H1 (cell line): ENCODE measurements around the gene VWCE. TPM values are rescaled to one million over a fixed set of nuclear protein-coding genes. Genes with fewer than 3 reads are reported as not detected.
"Not testable (repeated sequence)": the region's sequence is repeated elsewhere in the genome, so short reads cannot be mapped to it uniquely, and the experiment has no call there.

Experiments used
- CTCF ChIA-PET: fragments of 300-600 bp; sonication (Branson Sonifier 250); formaldehyde crosslinking; loops from one replicate; lab custom pipeline; 2021; ENCODE audit not compliant: partially characterized antibody; lab: Charles Lee
- POLR2A ChIA-PET: fragments of 300-600 bp; sonication (Branson Sonifier 250); formaldehyde crosslinking; loops from one replicate; lab custom pipeline; 2021; ENCODE audit warnings: inconsistent platforms; ENCODE audit not compliant: partially characterized antibody; lab: Charles Lee
- DNase-seq, 2 experiments: peaks; one replicate each; pipeline versions ENCODE4 v3.0.0 to v3.0.0-alpha.2; 2010 to 2022; ENCODE audit warnings: low spot score in 2 of 2, low read depth in 1 of 2, mixed read lengths in 1 of 2
- FAIRE-seq: peaks from 2 replicates; lab custom pipeline; 2011; peaks lifted over from hg19 to GRCh38; lab: Jason Lieb, UNC
- H2AFZ ChIP-seq: 2 replicates; pipeline ENCODE4 v1.8.1; 2012; ENCODE audit warnings: low read length, inconsistent platforms
- H2AK5ac ChIP-seq: 2 replicates; pipeline ENCODE4 v1.6.1; 2013; ENCODE audit warnings: low read depth, low read length
- H2BK120ac ChIP-seq: replicated peaks from 2 replicates; pipeline ENCODE3; 2013; ENCODE audit warnings: low read depth, low read length, inconsistent platforms
- H2BK12ac ChIP-seq: 2 replicates; pipeline ENCODE4 v1.6.1; 2013; ENCODE audit warnings: low read depth, low read length
- H2BK15ac ChIP-seq: 2 replicates; pipeline ENCODE4 v1.6.1; 2013; ENCODE audit warnings: low read length
- H2BK20ac ChIP-seq: 2 replicates; pipeline ENCODE4 v1.6.1; 2013; ENCODE audit warnings: low read length
- H2BK5ac ChIP-seq: 2 replicates; pipeline ENCODE4 v1.6.1; 2013; ENCODE audit warnings: low read depth, low read length
- H3K14ac ChIP-seq: 2 replicates; pipeline ENCODE4 v1.6.1; 2013; ENCODE audit warnings: inconsistent platforms; ENCODE audit not compliant: insufficient read length
- H3K18ac ChIP-seq: 2 replicates; pipeline ENCODE4 v1.6.1; 2013; ENCODE audit warnings: low read length; ENCODE audit errors: extremely low read depth
- H3K23ac ChIP-seq: 2 replicates; pipeline ENCODE4 v1.6.1; 2013; ENCODE audit warnings: inconsistent platforms; ENCODE audit not compliant: insufficient read length
- H3K23me2 ChIP-seq: 2 replicates; pipeline ENCODE4 v1.6.1; 2013; ENCODE audit warnings: low read depth, low read length
- H3K27ac ChIP-seq: 2 replicates; pipeline ENCODE4 v1.6.1; 2011; ENCODE audit warnings: low read depth, low read length, inconsistent platforms
- H3K27me3 ChIP-seq, 4 experiments: replicated peaks in 1 of 4; 1 replicate in 1 of 4; 2 replicates in 3 of 4; pipeline versions ENCODE4 v1.6.1 to v1.8.1; 2011 to 2013; ENCODE audit warnings: low read length in 3 of 4, mild to moderate bottlenecking in 3 of 4, inconsistent platforms in 2 of 4, mixed read lengths in 2 of 4, moderate library complexity in 1 of 4; ENCODE audit not compliant: control insufficient read depth in 3 of 4, insufficient read depth in 3 of 4; ENCODE audit errors: extremely low read depth in 1 of 4
- H3K36me3 ChIP-seq, 4 experiments: 2 replicates each; pipeline versions ENCODE4 v1.6.1 to v1.8.1; 2011 to 2013; ENCODE audit warnings: mild to moderate bottlenecking in 4 of 4, low read length in 3 of 4, moderate library complexity in 2 of 4, control low read depth in 1 of 4, inconsistent platforms in 1 of 4; ENCODE audit not compliant: insufficient read depth in 4 of 4, control insufficient read depth in 2 of 4
- H3K4ac ChIP-seq: replicated peaks from 2 replicates; pipeline ENCODE3; 2013; ENCODE audit warnings: low read length, low read depth, mixed read lengths, inconsistent platforms; ENCODE audit not compliant: insufficient read length
- H3K4me1 ChIP-seq, 4 experiments: replicated peaks in 1 of 4; 1 replicate in 1 of 4; 2 replicates in 3 of 4; pipeline versions ENCODE4 v1.6.1 to v1.8.1; 2011 to 2013; ENCODE audit warnings: low read length in 3 of 4, inconsistent platforms in 2 of 4, mixed read lengths in 1 of 4; ENCODE audit not compliant: insufficient read depth in 4 of 4, control insufficient read depth in 3 of 4
- H3K4me2 ChIP-seq, 2 experiments: 2 replicates each; pipeline versions ENCODE4 v1.6.1 to v1.8.1; 2011 to 2013; ENCODE audit warnings: low read depth in 2 of 2, low read length in 2 of 2, control low read depth in 1 of 2, inconsistent platforms in 1 of 2, mild to moderate bottlenecking in 1 of 2; ENCODE audit not compliant: insufficient read depth in 1 of 2
- H3K4me3 ChIP-seq, 4 experiments: fragments of 200-600, 300-600 bp in 1 of 4; sonication (generic), shearing (Covaris generic), sonication (Bioruptor Twin) in 1 of 4; 2 replicates each; pipeline versions ENCODE4 v1.5.1 to v1.8.1; 2011 to 2016; ENCODE audit warnings: low read length in 4 of 4, low read depth in 3 of 4, control low read depth in 2 of 4, inconsistent platforms in 2 of 4, mild to moderate bottlenecking in 2 of 4, mixed read lengths in 1 of 4, moderate library complexity in 1 of 4; ENCODE audit not compliant: insufficient read depth in 2 of 4; ENCODE audit errors: extremely low read depth in 1 of 4
- H3K56ac ChIP-seq: replicated peaks from 2 replicates; pipeline ENCODE3; 2013; ENCODE audit warnings: low read depth, mild to moderate bottlenecking, mixed read lengths, low read length, inconsistent platforms; ENCODE audit not compliant: insufficient read length
- H3K79me1 ChIP-seq: 2 replicates; pipeline ENCODE4 v1.6.1; 2013; ENCODE audit warnings: low read depth, low read length, control low read depth
- H3K79me2 ChIP-seq, 2 experiments: 2 replicates each; pipeline versions ENCODE4 v1.6.1 to v1.8.1; 2012 to 2013; ENCODE audit warnings: low read length in 2 of 2, mild to moderate bottlenecking in 2 of 2, inconsistent platforms in 1 of 2; ENCODE audit not compliant: insufficient read depth in 2 of 2, control insufficient read depth in 1 of 2
- H3K9ac ChIP-seq, 4 experiments: replicated peaks in 1 of 4; 1 replicate in 1 of 4; 2 replicates in 3 of 4; pipeline versions ENCODE4 v1.6.1 to v1.8.1; 2011 to 2013; ENCODE audit warnings: low read depth in 3 of 4, low read length in 3 of 4, control low read depth in 2 of 4, mild to moderate bottlenecking in 2 of 4, moderate library complexity in 2 of 4, inconsistent platforms in 1 of 4; ENCODE audit errors: extremely low read depth in 1 of 4
- H3K9me3 ChIP-seq, 2 experiments: 2 replicates each; pipeline versions ENCODE4 v1.6.1 to v1.8.1; 2012 to 2013; ENCODE audit warnings: mild to moderate bottlenecking in 2 of 2, moderate library complexity in 2 of 2, control low read depth in 1 of 2, inconsistent platforms in 1 of 2, low read depth in 1 of 2, low read length in 1 of 2, mixed read lengths in 1 of 2; ENCODE audit not compliant: insufficient read depth in 2 of 2
- H4K20me1 ChIP-seq, 2 experiments: replicated peaks in 1 of 2; 2 replicates each; pipeline versions ENCODE3 to v1.8.1; 2011 to 2013; ENCODE audit warnings: inconsistent platforms in 2 of 2, low read length in 2 of 2, mild to moderate bottlenecking in 1 of 2; ENCODE audit not compliant: insufficient read depth in 2 of 2, control insufficient read depth in 1 of 2
- H4K5ac ChIP-seq: 2 replicates; pipeline ENCODE4 v1.6.1; 2013; ENCODE audit warnings: low read length, low read depth, mixed read lengths, inconsistent platforms; ENCODE audit not compliant: insufficient read length
- H4K8ac ChIP-seq: 2 replicates; pipeline ENCODE4 v1.8.0; 2013; ENCODE audit warnings: mild to moderate bottlenecking, moderate library complexity, low read length, inconsistent platforms; ENCODE audit not compliant: insufficient read depth; ENCODE audit errors: extremely low read depth
- H4K91ac ChIP-seq: replicated peaks from 2 replicates; pipeline ENCODE3; 2013; ENCODE audit warnings: low read length, mixed read lengths, inconsistent platforms; ENCODE audit not compliant: insufficient read length
- WGBS, 2 experiments: shearing (Covaris generic) in 1 of 2; methylation state at CpG; one replicate each; pipeline versions ENCODE4 v1.1.6 to v1.1.7; 2013 to 2015; ENCODE audit warnings: low lambda C conversion rate in 2 of 2, mixed read lengths in 2 of 2, inconsistent platforms in 1 of 2, low coverage in 1 of 2, missing lambda C conversion rate in 1 of 2; ENCODE audit not compliant: insufficient replicate concordance in 2 of 2, insufficient coverage in 1 of 2, insufficient read length in 1 of 2; ENCODE audit errors: extremely low coverage in 1 of 2, missing lambda C conversion rate in 1 of 2; 5-methylcytosine and 5-hydroxymethylcytosine counted together
- polyA plus RNA-seq, 7 experiments: library from polyadenylated mRNA; depleted of rRNA in 3 of 7; stranded (reverse) in 5 of 7; unstranded in 2 of 7; fragments of >200 nt in 5 of 7; fragments of 200-250 nt in 2 of 7; gene quantifications; 1 replicate in 5 of 7; 2 replicates in 1 of 7; 4 replicates in 1 of 7; pipeline versions ENCODE4 v1.2.1 to v1.2.3, GENCODE V29; 2011 to 2013; ENCODE audit warnings: missing spikeins in 2 of 7, mixed read lengths in 2 of 7
- total RNA-seq: library from RNA; stranded (reverse); fragmentation: NEBNext Ultra II Directional; extraction: Animal tissue kit (Norgen Biotek cat#: 25700); gene quantifications from 2 replicates; pipeline ENCODE4 v1.2.1, GENCODE V29; 2021

The VWCE gene
- total and polyA plus RNA-seq, 2 of the 8 experiments (the other 6 are each of a cell fraction or from before 2014, with no cell fraction given): 9.5 to 12.3 TPM

DNA sequence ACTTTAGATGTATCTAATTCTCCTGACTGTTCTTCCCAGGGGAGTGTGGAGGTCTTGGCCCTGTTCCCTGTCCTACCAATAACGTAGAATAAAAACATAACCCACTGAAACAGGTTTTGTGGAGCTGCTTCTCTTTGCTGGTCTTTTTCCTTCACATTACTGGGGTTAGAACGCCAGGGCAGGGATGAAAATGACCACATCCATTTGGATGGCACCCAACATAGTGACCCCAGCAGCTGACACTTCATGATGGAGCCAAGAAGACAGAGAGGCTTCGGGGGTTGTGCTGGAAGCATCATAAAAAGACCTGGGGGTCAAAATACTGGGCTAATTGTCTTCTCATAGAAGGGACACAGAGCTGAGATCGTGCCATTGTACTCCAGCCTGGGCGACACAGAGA, 63.5 kb downstream of the VWCE start:
- H3K27ac ChIP-seq, H2AK5ac ChIP-seq, H3K4me3 ChIP-seq, H4K8ac ChIP-seq, H2BK5ac ChIP-seq, H4K5ac ChIP-seq, H3K23ac ChIP-seq, H3K27me3 ChIP-seq, H3K4me1 ChIP-seq, H3K14ac ChIP-seq, H3K4ac ChIP-seq, H3K9me3 ChIP-seq, POLR2A ChIA-PET, H3K4me2 ChIP-seq, FAIRE-seq, H3K79me1 ChIP-seq, H3K23me2 ChIP-seq, CTCF ChIA-PET, H3K9ac ChIP-seq, H2BK12ac ChIP-seq, DNase-seq, H3K79me2 ChIP-seq, H3K36me3 ChIP-seq, H3K18ac ChIP-seq, H2BK120ac ChIP-seq, H2BK20ac ChIP-seq, H4K91ac ChIP-seq, H3K56ac ChIP-seq, H2AFZ ChIP-seq, H4K20me1 ChIP-seq, H2BK15ac ChIP-seq: not testable (repeated sequence)
- no CpG with 5 or more reads among the region's 5 CpGs for WGBS, 2 experiments

DNA sequence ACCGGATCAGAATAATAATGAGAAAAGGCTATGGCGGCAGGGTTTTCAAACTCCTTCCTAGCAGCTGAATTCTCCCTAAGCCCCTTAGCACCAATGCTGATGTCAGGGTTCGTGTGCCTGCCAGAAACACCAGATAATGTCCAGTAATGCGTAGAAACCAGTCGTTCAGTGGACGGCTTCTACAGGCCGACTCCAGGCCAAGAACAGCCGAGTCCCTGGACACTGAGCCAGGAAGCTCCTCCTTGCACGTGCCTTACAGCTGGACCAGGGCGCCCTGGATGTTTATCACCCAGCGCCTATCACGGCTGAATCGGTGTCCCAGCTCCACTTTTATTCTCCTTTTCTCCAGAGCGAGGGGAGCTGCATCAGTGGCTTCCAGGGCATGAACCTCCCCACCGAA, 64.1 kb downstream of the VWCE start:
- H3K4me2 ChIP-seq, H4K5ac ChIP-seq, H4K91ac ChIP-seq, CTCF ChIA-PET, H3K9me3 ChIP-seq, H3K27ac ChIP-seq, H3K23ac ChIP-seq, H3K79me1 ChIP-seq, H2BK12ac ChIP-seq, H4K8ac ChIP-seq, H3K79me2 ChIP-seq, H2BK15ac ChIP-seq, FAIRE-seq, H2BK20ac ChIP-seq, H3K9ac ChIP-seq, H2BK120ac ChIP-seq, H2AK5ac ChIP-seq, H4K20me1 ChIP-seq, H3K18ac ChIP-seq, H3K23me2 ChIP-seq, DNase-seq, H3K4ac ChIP-seq, H3K36me3 ChIP-seq, POLR2A ChIA-PET, H3K27me3 ChIP-seq, H3K4me3 ChIP-seq, H2BK5ac ChIP-seq, H3K4me1 ChIP-seq, H2AFZ ChIP-seq, H3K56ac ChIP-seq, H3K14ac ChIP-seq: not testable (repeated sequence)
- no CpG with 5 or more reads among the region's 15 CpGs for WGBS, 2 experiments
